HG03432 (cell line): Measurements from ENCODE around the gene SPTSSA.

Source experiments
- ATAC-seq: cut with Tn5 transposase; IDR thresholded peaks from one replicate; pipeline ENCODE4 v1.9.1; 2021; ENCODE audit warnings: mild to moderate bottlenecking, moderate library complexity; ENCODE audit not compliant: unreplicated experiment

SPTSSA gene

DNA sequence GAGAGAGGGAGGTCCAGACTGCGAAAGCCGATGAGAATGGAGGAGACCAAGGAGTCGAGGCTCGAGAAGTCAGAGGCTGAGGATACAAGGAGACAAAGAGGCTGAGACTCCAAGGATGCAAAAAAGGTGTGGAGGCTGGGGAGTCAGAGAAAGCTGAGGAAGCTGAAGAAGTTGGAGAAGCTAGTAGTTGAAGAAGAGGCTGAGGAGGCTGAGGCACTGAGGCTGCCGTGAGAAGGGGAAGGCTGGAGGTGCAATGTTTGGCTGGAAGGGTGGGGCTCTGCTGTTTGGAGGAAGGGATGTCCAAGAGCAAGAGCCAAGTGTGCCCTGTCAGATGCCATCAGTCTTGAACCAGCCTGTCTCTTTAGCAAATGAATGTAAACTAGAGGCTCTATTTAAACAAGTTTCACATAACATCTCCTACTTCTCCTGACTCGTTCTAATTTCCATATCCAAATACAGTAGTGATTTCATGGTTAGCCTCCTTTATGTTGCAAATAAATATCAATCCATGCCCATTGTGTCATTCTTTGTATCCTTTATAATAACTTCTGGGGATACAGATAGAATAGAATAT lies 10.8 kb upstream of the SPTSSA start:
- ATAC-seq = no peak

DNA sequence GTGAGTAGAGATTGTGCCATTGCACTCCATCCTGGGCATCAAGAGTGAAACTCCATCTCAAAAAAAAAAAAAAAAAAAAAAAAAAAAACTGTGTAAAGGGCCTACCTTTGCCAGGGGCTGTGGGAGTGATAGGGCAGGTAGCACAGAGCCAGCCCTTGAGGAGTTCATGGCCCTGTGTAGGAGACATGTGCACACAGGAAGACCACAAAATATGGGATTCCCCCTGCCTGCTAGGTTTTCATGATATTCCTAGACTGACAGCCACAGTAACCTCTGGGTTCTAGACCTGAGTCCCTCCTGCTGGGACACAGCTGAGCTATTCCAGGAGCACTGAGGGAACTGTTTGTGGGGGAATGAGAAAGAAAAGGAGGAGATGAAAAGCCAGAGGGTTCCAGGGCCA lies 8.3 kb upstream of the SPTSSA start:
- peak; percentile 40 for ATAC-seq

DNA sequence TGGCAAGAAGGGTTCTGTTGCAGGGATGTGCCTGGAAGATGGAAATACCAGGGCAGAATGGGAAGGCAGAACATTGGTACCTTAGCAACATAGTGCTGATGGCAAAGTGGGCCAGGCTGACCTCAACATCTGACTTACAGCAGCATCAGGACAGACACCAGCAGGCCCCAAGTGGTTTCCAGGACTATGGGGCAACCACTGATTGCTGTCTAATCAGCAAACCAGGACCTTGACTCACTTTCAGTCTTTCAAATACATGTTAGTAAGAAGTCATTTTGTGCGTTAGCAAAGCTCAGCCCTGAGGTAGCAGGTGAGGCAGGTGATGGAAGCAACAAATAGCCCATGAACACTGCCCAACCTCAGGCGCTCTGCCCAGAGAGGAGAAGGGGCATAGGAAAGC lies 4.7 kb upstream of the SPTSSA start:
- ATAC-seq = no peak

DNA sequence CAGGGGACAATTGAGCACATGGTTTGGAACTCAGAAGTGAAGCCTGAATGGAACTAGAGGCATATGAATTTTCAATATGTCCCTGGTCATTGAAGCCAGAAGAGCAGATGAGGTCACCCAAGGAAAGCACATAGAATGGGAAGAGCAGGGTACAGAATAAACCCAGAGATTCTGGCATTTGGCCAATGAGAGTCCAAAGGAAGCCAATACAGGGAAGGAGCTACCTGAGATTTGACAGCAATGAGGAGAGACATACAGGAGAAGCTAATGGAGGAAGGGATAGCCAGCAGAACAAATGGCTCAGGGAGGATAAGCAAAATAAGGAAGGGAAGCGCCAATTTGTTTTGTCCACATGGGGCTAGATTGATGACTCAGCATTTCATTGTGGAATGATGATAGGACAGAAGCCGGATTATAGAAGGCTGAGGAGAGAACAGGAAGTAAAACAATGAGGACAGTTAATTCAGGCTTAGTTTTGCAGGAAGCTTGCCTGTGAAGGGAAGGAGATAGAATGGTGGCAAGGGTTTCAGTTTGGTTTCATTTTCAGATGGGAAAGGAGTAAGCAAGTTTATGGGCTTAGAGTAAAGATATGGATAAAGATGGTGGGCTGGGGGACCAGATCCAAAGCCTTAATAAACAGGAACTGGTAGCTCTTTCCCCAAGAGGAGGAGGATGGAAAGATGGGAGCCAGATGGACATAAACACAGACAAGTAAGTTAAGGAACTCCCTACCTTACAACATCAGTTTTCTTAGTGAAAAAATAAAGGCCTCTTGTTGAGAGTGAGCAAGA lies 3.2 kb upstream of the SPTSSA start:
- no peak for ATAC-seq

DNA sequence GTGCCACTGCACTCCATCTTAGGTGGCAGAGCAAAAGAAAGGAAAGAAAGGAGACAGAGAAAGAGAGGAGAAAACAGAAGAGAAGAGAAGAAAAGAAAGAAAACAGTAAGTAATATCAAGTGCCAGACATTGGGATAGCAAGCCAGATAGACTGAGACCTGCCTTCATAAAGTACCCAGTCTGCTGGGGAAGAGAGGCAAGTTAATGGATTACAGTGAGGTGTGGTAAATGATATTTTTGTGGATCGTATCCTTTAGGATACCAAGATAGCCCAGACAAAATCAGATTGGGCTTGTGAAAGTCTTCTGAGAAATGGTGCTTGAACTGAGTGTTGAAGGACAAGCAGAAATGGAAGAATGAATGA lies 1.5 kb upstream of the SPTSSA start:
- no peak for ATAC-seq

DNA sequence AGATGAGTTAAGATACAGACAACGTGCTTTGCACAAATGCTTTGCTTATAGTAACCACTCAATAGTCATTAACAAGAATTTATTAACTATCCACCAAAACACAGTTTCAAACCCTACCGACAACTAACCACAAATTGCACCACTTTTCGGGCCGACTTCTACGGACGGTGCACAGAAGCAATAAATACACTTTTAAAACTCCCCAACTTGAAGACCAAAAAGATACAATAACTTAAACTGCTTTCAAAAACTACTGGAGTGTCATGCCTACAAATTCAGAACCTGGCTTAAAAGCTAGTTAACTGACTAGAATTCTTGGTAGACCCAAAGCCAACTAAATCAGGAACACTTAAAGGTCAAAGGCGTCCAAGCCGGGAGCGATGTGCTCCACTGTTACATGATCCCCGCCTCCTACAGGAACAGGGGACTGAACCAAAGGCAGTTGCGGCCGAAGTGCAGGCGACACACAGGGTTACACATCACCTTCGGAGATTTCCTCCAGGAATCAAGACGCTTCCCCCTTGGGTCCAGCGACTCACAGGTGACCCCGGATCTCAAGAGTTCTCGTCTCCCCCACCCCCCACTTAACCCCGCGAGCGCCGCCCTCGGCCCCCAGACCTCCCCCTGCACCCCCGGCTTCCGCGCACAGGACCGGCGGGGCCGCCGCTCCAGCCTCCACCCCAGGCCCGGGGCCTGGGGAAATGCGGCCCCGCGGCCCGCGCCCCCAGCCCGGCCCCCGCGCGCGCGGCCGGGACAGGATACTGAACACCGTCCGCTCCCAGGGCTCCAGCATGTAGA lies 507 bp downstream of the SPTSSA start:
- ATAC-seq = peak; percentile 43

DNA sequence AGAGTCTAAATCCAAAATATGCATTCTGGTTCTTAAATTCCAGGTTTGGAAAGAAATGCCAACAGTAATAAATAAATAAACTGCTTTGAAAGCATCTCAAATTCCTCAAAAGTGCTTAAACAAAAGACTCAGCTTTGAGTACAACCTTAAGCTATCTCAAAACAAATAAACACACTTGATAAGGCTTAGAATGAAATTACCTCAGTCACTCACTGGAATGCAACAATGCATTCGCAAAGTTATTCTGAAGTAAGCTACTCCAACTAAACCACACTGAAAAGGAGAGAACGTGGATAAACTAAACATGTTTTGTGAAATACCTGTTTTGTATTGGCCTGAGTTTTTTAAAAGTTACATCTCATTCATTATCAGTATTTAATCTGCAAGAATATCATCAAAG lies 1.2 kb downstream of the SPTSSA start:
- ATAC-seq = no peak

DNA sequence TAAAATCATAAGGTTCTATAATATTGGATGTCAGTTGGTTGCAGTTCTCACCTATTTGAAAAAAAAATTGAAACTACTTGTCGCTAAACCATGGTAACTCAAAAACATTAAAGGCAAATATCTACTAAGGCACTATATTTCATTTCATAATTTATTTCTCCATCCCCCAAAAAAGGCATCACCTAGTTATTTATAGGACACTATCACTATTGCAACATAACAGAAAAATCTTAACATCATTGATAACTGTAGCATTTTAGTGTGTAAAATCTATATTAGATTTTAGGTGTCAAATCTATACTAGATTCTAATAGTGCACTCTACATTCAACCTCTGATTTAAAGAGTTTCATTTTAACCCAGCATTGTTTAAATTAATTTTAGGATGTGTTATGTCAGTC lies 1.7 kb downstream of the SPTSSA start:
- ATAC-seq = no peak

DNA sequence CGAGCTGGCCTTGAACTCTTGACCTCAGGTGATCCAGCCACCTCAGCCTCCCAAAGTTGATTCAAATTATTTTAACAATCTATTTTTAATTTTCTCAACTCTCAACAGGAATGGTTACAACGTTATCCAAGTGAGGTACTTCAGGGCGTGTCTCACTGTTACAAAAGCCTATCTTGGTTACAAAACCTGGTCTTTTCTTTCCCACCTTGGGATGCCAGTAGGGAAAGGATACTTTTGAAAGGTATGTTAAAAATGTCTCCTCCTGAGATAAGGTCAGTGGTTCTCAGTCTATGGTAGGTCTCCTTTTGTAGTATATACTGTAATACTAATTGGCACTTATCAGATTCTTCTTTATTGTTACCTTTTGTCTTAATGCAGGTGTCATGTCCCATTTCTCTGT lies 4.9 kb downstream of the SPTSSA start:
- ATAC-seq = no peak

DNA sequence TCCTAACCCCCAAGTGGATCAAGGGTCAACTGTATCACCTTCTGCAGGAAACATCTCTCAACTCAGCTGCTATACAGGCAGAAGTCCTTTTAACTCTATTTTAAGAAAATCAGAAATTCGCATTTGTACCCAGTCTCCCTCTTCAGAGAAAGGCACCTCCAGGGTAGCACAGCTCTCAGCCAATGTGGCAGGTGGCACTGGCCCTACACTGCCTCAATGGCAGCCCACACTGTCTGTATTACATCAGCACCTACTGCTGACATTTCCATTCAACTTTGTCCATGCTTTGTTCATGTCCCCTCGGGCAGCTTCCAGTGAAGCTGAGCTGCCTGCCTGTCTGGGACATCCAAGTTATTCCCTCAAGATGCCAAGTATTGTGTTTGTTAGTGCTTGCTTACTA lies 8.8 kb downstream of the SPTSSA start:
- ATAC-seq = no peak

DNA sequence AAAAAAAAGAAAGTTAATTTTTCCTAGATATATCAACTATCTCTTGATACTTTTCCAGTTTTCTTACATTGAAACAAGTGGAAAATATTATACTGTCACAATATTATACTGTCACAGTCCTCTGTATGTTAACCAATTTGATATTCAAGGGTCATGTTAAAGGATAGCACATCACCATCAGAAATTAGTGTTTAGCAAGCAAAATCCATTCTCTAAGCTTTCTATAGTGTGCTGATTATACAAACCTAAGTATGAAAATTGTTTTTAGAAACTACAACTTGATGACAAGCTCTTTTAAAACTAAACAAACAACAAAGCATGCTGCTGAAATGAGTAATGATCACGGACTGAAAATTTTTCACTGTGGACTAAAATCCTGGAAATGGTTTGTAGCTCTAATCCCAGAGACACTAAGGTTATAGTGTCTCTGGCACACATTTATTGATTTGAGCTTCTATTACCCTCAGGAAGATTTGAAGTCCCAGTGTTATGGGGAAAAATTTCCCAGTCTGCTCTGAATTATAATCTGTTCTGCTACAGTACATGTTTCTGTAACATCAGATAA lies 9.7 kb downstream of the SPTSSA start:
- no peak for ATAC-seq

DNA sequence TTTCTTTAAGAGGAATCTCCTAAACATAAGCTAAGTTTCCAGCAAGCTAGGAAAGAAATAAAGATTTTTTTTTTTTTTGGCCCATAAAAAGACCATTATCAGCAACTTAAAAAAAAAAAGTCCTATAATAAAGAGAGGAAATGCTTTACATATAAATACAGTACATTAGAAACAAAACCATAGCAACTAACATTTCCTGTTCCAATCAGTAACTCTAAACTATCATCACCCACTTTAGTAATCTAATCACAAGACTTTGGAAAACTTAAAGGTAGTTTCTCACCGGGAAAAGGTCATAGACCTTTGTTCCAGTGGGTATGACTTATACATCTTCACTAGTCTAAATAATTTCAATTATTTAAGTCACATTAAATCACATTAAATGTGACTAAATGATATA lies 11.1 kb downstream of the SPTSSA start:
- ATAC-seq = no peak

DNA sequence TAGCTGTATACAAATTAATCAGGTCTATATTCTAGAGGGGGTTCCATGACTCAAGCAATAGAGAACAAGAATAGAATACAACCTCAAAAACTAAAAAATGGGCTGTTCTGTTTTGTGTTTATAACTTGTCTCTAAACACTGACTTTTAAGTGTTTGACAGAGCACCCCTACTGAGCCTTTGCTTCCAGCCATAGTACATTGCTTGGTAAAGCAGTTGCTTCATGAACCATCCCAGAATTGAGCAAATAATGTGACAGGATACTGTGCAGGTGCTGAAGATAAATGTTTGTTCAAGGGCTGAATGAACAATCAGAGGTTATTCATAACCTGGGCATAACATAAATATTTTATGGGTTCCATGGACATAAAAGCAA lies 11.5 kb downstream of the SPTSSA start:
- ATAC-seq = no peak

DNA sequence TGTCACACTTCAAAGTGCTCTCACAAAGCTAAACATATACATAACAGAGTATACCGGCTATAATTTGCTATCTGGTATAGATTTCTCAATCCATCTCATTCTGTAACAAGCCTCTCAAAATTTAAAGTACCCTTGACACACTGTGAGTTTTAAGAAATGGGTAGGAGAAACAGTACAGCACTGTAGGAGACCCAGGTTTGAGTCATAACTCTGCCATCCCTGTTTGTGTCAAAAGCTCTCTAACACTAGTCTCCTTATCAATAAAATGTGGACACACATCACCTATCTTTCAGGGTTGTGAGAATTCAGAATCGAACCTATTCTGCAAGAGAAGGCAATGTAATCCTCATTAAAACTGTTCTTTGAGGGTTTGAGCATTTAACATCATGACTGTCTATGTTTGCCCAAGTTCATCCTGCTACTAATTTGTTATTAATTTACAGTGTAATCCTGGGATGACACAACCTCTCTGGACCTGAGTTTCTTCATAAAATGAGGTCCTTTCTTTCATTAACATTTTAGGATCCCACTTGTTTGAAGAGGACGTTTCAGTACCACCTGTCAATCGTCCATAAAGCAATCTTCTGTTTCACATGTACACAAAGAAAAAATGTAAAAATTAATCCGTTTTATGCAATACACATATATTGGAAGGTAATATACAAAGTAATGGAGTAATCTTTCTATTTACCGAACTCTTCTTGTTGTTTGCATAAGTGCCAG lies 12.1 kb downstream of the SPTSSA start:
- no peak for ATAC-seq

DNA sequence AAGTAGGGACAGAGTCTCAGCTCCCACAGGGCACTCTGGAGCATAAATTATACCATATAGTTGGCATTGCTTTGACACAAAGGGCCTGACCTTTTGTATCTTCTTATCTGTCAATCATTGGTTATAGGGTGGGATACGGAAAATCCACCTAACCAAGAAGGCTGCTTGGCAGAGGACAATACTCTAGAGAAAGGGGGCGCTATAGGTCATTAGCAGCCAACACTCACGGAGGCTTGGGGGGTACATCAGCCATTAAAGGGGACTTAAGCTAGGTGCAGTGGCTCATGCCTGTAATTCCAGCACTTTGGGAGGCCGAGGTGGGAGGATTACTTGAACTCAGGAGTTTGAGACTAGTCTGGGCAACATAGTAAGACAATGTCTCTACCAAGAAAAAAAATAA lies 22.9 kb downstream of the SPTSSA start:
- no peak for ATAC-seq

DNA sequence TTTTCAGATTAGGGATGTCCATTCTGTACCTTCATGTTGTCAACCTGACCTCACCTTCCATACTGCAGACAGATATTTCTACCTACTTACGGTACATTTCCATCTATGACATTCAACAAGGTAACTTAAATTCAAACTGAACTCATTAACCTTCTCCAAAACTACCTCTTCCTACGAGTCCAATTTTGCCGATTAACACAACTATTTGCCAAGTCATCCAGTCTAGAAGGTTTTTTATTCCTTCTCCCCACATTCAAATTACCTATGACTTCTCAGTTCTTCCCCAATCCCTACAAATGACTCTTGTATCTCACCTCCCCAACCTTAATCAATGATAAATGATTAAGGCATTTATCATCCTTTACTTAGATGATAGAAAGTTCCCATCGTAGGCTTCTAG lies 23.6 kb downstream of the SPTSSA start:
- no peak for ATAC-seq

DNA sequence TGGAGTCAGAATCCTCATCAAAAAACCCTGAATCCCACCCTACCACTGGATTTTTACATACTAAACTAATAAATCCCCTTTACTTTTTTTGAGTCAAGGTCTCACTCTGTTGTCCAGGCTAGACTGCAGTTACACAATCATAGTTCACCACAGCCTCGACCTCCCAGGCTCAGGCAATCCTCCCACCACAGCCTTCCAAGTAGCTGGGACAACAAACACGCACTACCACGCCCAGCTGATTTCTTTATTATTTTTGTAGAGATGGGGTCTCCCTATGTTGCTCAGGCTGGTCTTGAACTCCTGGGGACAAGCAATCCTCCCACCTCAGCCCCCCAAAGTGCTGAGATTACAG lies 24.3 kb downstream of the SPTSSA start:
- ATAC-seq = no peak

DNA sequence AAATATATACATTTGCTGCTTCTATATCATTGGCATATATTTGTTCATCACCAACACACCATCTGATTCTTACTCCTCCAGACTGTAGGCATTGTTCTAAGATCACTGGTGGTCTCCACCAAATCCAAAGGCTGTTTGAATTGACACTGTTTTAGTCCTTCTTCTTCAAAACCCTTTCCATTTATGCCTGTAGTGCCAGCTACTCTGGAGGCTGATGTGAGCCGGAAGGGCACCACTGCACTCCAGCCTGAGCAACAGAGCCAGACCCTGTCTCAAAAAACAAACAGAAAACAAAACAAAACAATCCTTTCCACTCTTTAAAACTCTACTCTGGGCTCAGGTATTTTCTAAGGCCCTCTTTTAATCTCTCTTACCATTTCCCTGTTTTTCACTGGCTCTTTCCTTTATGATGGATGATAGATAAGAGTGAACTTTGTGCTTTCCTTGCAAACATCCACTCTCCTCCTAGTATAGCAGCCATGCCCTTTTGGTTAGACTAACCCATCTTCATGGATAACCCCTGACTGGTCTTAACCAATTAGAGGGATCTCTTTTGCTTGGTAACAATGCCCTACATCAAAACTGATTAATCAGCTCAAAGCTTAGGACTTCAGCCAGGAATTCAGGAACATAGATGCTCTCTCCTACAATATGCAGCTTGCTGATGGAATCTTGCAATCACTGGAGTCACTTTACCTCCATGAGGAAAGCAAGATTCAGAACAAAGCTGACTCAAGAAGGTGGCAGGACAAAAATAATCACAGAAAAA lies 24.9 kb downstream of the SPTSSA start:
- ATAC-seq = no peak

DNA sequence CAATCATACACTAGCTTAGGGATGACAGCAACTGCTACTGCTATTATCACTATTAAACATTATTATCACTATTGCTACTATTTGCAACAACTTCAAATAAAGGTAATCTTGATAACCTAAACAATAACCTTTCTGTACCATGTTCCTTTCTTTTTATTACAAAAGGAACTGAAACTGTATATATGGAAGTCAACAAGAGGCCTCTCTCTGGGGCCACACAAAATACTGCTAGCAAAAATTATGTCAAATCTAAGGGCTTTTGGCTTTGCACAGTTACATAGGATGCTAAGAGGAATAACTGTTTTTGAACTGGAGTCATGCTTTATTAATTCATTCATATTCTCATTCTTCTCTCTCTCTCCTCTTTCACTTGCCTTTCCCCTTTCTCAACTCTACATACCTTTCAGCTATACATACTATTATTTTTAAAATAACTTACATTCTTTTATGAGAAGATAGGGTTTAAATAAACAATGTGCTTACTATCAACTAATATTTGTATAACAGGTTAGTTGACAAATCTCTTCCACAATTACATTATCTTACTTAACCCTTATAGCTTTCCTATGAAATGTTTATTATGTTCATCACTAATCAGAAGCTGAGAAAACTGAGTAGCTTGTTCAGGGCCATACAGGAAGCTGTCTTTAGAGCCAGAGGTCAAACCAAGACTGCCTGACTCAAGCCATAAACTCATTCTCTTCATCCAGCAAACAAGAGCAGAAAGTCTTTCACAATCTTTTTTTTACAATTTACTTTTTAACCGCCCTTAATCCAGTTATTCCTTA lies 25.7 kb downstream of the SPTSSA start:
- ATAC-seq = peak; percentile 50

DNA sequence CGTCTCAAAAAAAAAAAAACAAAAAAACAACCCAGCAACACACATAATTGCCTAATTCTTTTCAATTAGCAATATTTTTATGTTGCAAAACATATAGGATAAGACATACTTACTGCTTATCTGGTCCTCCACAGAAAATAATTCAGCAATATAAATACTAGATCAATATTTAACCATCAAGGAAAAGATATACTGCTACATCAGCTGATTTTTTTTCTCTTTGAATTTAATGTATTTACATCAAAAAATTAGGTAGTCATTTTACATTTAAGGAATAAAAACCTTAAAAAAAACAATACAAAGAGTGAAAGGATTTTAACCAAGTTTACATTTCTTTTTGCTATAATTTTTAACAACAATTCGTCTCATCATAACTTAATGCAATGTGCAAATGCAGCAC lies 28.1 kb downstream of the SPTSSA start:
- no peak for ATAC-seq
